Measurements from ENCODE around the gene POLD4. TPM values are rescaled to one million over a fixed set of nuclear protein-coding genes. Genes with fewer than 3 reads are reported as not detected.

POLD4 gene
- total and polyA plus RNA-seq, 2 of the 13 experiments (the other 11 are each of a cell fraction or from before 2014, with no cell fraction given): 10.5 to 27.4 TPM

DNA sequence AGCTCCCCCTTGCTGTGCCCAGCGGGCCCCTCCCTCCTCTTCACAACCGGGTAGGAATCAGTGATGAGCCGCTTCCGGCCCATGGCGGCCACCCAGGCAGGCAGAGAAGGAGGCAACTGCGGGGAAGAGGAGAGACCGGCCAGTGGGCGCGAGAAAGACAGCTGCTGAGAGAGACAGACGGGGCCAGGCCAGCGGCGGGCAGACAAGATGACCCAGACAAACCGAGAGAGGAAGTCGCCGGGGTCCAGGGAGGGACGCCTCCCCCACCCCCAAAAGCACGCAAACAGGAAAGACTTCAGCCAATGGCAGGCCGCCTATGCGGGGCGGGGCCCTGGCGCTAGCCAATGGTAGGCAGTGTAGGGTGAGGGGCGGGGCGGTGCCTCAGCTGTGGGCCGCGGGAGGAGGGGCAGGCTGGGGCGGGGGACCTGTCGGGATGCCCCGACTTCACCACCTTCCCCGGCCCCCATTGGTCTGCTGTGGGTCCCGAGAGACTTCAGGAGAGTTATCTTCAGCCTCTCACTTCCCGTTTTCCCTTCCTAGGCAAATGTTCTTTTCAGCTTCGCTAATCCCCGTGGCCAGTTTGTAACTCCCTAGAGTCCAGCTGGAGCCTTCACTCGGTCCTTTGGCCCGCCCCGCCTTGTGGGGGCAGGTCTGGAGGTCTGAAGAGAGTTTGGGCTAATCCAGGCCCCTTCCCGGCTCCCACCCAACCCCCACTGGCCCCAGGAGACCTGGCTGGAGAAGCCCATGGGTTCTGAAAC is at the start of gene POLD4 (continued):
- TF ChIP-seq, protein P1, sequence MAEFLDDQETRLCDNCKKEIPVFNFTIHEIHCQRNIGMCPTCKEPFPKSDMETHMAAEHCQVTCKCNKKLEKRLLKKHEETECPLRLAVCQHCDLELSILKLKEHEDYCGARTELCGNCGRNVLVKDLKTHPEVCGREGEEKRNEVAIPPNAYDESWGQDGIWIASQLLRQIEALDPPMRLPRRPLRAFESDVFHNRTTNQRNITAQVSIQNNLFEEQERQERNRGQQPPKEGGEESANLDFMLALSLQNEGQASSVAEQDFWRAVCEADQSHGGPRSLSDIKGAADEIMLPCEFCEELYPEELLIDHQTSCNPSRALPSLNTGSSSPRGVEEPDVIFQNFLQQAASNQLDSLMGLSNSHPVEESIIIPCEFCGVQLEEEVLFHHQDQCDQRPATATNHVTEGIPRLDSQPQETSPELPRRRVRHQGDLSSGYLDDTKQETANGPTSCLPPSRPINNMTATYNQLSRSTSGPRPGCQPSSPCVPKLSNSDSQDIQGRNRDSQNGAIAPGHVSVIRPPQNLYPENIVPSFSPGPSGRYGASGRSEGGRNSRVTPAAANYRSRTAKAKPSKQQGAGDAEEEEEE (CRISPR knock-in tag; IDR thresholded peaks at IDR 0.05; ENCODE audit: borderline replicate concordance): no peak
- TF ChIP-seq ZNF296 (CRISPR knock-in tag; conservative IDR thresholded peaks at IDR 0.05): no peak
- peak; percentile 84 for TF ChIP-seq SP4 (CRISPR knock-in tag; IDR thresholded peaks at IDR 0.05)
- TF ChIP-seq PATZ1 (CRISPR knock-in tag; IDR thresholded peaks at IDR 0.05): peak; percentile 88
- TF ChIP-seq PAF1 (CRISPR knock-in tag; IDR thresholded peaks at IDR 0.05): no peak
- no peak for TF ChIP-seq RFX1 (IDR thresholded peaks at IDR 0.05)
- no peak for TF ChIP-seq CBX5 (CRISPR knock-in tag; IDR thresholded peaks at IDR 0.05; ENCODE audit: borderline replicate concordance)
- no peak for TF ChIP-seq HNF4G (IDR thresholded peaks at IDR 0.05; ENCODE audit: borderline replicate concordance, low read depth, low read length)
- TF ChIP-seq HNF4G (CRISPR knock-in tag; IDR thresholded peaks at IDR 0.05; ENCODE audit: borderline replicate concordance, low read depth): no peak
- TF ChIP-seq SOX13 (IDR thresholded peaks at IDR 0.05): no peak
- TF ChIP-seq SOX13 (CRISPR knock-in tag; conservative IDR thresholded peaks at IDR 0.05 in 1 of 2, IDR thresholded peaks at IDR 0.05 in 1 of 2): no peak
- no peak for TF ChIP-seq BCL3 (CRISPR knock-in tag; IDR thresholded peaks at IDR 0.05)
- no peak for TF ChIP-seq ZNF451 (CRISPR knock-in tag; IDR thresholded peaks at IDR 0.05)
- TF ChIP-seq, protein P2, sequence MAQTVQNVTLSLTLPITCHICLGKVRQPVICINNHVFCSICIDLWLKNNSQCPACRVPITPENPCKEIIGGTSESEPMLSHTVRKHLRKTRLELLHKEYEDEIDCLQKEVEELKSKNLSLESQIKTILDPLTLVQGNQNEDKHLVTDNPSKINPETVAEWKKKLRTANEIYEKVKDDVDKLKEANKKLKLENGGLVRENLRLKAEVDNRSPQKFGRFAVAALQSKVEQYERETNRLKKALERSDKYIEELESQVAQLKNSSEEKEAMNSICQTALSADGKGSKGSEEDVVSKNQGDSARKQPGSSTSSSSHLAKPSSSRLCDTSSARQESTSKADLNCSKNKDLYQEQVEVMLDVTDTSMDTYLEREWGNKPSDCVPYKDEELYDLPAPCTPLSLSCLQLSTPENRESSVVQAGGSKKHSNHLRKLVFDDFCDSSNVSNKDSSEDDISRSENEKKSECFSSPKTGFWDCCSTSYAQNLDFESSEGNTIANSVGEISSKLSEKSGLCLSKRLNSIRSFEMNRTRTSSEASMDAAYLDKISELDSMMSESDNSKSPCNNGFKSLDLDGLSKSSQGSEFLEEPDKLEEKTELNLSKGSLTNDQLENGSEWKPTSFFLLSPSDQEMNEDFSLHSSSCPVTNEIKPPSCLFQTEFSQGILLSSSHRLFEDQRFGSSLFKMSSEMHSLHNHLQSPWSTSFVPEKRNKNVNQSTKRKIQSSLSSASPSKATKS (CRISPR knock-in tag; IDR thresholded peaks at IDR 0.05): no peak
- TF ChIP-seq, protein P3, sequence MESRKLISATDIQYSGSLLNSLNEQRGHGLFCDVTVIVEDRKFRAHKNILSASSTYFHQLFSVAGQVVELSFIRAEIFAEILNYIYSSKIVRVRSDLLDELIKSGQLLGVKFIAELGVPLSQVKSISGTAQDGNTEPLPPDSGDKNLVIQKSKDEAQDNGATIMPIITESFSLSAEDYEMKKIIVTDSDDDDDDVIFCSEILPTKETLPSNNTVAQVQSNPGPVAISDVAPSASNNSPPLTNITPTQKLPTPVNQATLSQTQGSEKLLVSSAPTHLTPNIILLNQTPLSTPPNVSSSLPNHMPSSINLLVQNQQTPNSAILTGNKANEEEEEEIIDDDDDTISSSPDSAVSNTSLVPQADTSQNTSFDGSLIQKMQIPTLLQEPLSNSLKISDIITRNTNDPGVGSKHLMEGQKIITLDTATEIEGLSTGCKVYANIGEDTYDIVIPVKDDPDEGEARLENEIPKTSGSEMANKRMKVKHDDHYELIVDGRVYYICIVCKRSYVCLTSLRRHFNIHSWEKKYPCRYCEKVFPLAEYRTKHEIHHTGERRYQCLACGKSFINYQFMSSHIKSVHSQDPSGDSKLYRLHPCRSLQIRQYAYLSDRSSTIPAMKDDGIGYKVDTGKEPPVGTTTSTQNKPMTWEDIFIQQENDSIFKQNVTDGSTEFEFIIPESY (CRISPR knock-in tag; IDR thresholded peaks at IDR 0.05): no peak
- TF ChIP-seq, protein P4, sequence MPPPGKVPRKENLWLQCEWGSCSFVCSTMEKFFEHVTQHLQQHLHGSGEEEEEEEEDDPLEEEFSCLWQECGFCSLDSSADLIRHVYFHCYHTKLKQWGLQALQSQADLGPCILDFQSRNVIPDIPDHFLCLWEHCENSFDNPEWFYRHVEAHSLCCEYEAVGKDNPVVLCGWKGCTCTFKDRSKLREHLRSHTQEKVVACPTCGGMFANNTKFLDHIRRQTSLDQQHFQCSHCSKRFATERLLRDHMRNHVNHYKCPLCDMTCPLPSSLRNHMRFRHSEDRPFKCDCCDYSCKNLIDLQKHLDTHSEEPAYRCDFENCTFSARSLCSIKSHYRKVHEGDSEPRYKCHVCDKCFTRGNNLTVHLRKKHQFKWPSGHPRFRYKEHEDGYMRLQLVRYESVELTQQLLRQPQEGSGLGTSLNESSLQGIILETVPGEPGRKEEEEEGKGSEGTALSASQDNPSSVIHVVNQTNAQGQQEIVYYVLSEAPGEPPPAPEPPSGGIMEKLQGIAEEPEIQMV (CRISPR knock-in tag; IDR thresholded peaks at IDR 0.05; ENCODE audit: low read depth): no peak
